ENCODE measurements around the gene RPL18A. TPM values are rescaled to one million over a fixed set of nuclear protein-coding genes. Genes with fewer than 3 reads are reported as not detected.
A peak's percentile ranks its signal among the peaks of the same experiment; 100 is the strongest.

The RPL18A gene
- total and polyA plus RNA-seq, 2 of the 13 experiments (the other 11 are each of a cell fraction or from before 2014, with no cell fraction given): 1,471 to 2,004 TPM

GRCh38 chr19:17847538-17848366, 12.0 kb upstream of the RPL18A start, which contains the start of gene JAK3 (continued):
- TF ChIP-seq ZNF619 (CRISPR knock-in tag; IDR thresholded peaks at IDR 0.05): no peak
- TF ChIP-seq ZMYM4 (CRISPR knock-in tag; IDR thresholded peaks at IDR 0.05): peak; percentile 29; the same call in 1 of the 2 replicates
- no peak for TF ChIP-seq HMGXB3 (CRISPR knock-in tag; IDR thresholded peaks at IDR 0.05; ENCODE audit: borderline replicate concordance)
- TF ChIP-seq TOE1 (CRISPR knock-in tag; IDR thresholded peaks at IDR 0.05): no peak
- no peak for TF ChIP-seq ZNF317 (CRISPR knock-in tag; IDR thresholded peaks at IDR 0.05)
- TF ChIP-seq ZNF34 (CRISPR knock-in tag; IDR thresholded peaks at IDR 0.05; ENCODE audit: borderline replicate concordance): no peak
- TF ChIP-seq MATR3 (CRISPR knock-in tag; IDR thresholded peaks at IDR 0.05): no peak
- TF ChIP-seq KLF13 (CRISPR knock-in tag; IDR thresholded peaks at IDR 0.05): no peak
- no peak for TF ChIP-seq ZBTB40 (IDR thresholded peaks at IDR 0.05)
- no peak for TF ChIP-seq ZBTB40 (CRISPR knock-in tag; IDR thresholded peaks at IDR 0.05)
- no peak for TF ChIP-seq AGO2 (optimal IDR thresholded peaks at IDR 0.05; ENCODE audit: low read depth, low read length)
- peak; percentile 45 for TF ChIP-seq HNRNPLL (IDR thresholded peaks at IDR 0.05; ENCODE audit: low read depth, low read length, poor library complexity, severe bottlenecking)
- TF ChIP-seq HOXA3 (CRISPR knock-in tag; IDR thresholded peaks at IDR 0.05): 0 out of 2 replicates have a peak, but pooled peaks have one; percentile 36

Measured in HepG2 (cell line).